HFFc6 (cell line): ENCODE data around the gene CDH23. TPM values are rescaled to one million over a fixed set of nuclear protein-coding genes. Genes with fewer than 3 reads are reported as not detected.
"Not testable (repeated sequence)": the region's sequence is repeated elsewhere in the genome, so short reads cannot be mapped to it uniquely, and the experiment has no call there.

ENCODE experiments used
- DNase-seq: peaks from one replicate; pipeline ENCODE4 v3.0.0-alpha.2; 2018
- H3K27ac Mint-ChIP-seq: 2 replicates; pipeline ENCODE4 v1.8.0; 2020; ENCODE audit warnings: mild to moderate bottlenecking, mixed read lengths
- H3K27me3 Mint-ChIP-seq: 2 replicates; pipeline ENCODE4 v1.8.0; 2021; ENCODE audit warnings: mild to moderate bottlenecking, moderate library complexity, mixed read lengths; ENCODE audit not compliant: insufficient read depth
- H3K36me3 Mint-ChIP-seq: 2 replicates; pipeline ENCODE4 v1.8.0; 2021; ENCODE audit warnings: low read depth, mixed read lengths
- H3K4me1 Mint-ChIP-seq: 2 replicates; pipeline ENCODE4 v1.8.0; 2020; ENCODE audit warnings: low read depth, mixed read lengths
- H3K4me3 Mint-ChIP-seq: 2 replicates; pipeline ENCODE4 v1.8.0; 2020; ENCODE audit warnings: mild to moderate bottlenecking, moderate library complexity, mixed read lengths
- H3K9me3 Mint-ChIP-seq: 2 replicates; pipeline ENCODE4 v1.8.0; 2020; ENCODE audit warnings: mild to moderate bottlenecking, mixed read lengths
- CTCF ChIP-seq: fragments of 200-600 bp; sonication (generic); IDR thresholded peaks from 2 replicates; pipeline ENCODE4 v1.5.0; 2021; ENCODE audit warnings: antibody characterized with exemption, mild to moderate bottlenecking
- total RNA-seq, 6 experiments: library from RNA; stranded (reverse); fragmentation: NEBNext Ultra II Directional; extraction: Animal tissue kit (Norgen Biotek cat#: 25700); gene quantifications; 2 replicates in 1 of 6; 3 replicates in 5 of 6; pipeline ENCODE4 v1.2.3, GENCODE V29; 2021

CDH23 gene
- total RNA-seq, 6 experiments from 2014 or later: 0.02 to 0.11 (median 0.04) TPM; not detected in 2

- TF ChIP-seq CTCF: no peak
- Mint-ChIP-seq H3K27me3 (peaks cover 3% of the 10 kb centered on the region; the same call in 1 of the 2 replicates), H3K36me3 (peaks cover 19% of the 10 kb centered on the region), H3K27ac (no peak overlapping the region; the same call in 1 of the 2 replicates), H3K9me3 (no peaks in the 10 kb centered on the region), H3K4me3 (peak overlapping the region; percentile 99), H3K4me1 (peaks cover 44% of the 10 kb centered on the region)
- no peak for DNase-seq
Measured at GRCh38 chr10:71849461-71849908, 452.8 kb downstream of the CDH23 start.

- Mint-ChIP-seq H3K36me3 (peaks cover 19% of the 10 kb centered on the region), H3K4me1 (peaks cover 44% of the 10 kb centered on the region), H3K9me3 (no peaks in the 10 kb centered on the region), H3K4me3 (peak overlapping the region; percentile 99), H3K27ac (peak overlapping the region; percentile 78), H3K27me3 (peaks cover 6% of the 10 kb centered on the region)
- TF ChIP-seq CTCF: no peak
- no peak for DNase-seq
Measured at GRCh38 chr10:71850021-71850742, 453.5 kb downstream of the CDH23 start.

- peaks cover 5% of the 10 kb centered on the region for H3K27me3 Mint-ChIP-seq
- H3K4me3 Mint-ChIP-seq: peak within 1 kb of the TSS; percentile 99
- peaks cover 39% of the 10 kb centered on the region for H3K4me1 Mint-ChIP-seq
- peak within 1 kb of the TSS; percentile 78 for H3K27ac Mint-ChIP-seq
- no peak for TF ChIP-seq CTCF
- no peaks in the 10 kb centered on the region for H3K9me3 Mint-ChIP-seq
- H3K36me3 Mint-ChIP-seq: peaks cover 19% of the 10 kb centered on the region
- peak; percentile 95 for DNase-seq
Measured at GRCh38 chr10:71850743-71851464, 454.2 kb downstream of the CDH23 start, which contains the start of gene PSAP. Gene PSAP, minus strand, starts transcription at chr10:71851251. Its CDS starts 30 bp downstream, at chr10:71851221.

- Mint-ChIP-seq H3K4me1 (peaks cover 37% of the 10 kb centered on the region), H3K36me3 (peaks cover 19% of the 10 kb centered on the region), H3K4me3 (peak overlapping the region; percentile 99), H3K27ac (peak overlapping the region; percentile 78)
- H3K9me3 Mint-ChIP-seq, DNase-seq, H3K27me3 Mint-ChIP-seq: not testable (repeated sequence)
Measured at GRCh38 chr10:71851465-71852095, 454.9 kb downstream of the CDH23 start.

- Mint-ChIP-seq H3K4me3 (no peak overlapping the region), H3K36me3 (peaks cover 19% of the 10 kb centered on the region), H3K9me3 (no peaks in the 10 kb centered on the region), H3K4me1 (peaks cover 37% of the 10 kb centered on the region), H3K27ac (no peak overlapping the region), H3K27me3 (peaks cover 5% of the 10 kb centered on the region)
- DNase-seq: no peak
- no peak for TF ChIP-seq CTCF
Measured at GRCh38 chr10:71852355-71852937, 455.7 kb downstream of the CDH23 start.
